IPS DF 4.7 (cell line): ENCODE data around the gene ANKRD39.
"Not testable (repeated sequence)": the region's sequence is repeated elsewhere in the genome, so short reads cannot be mapped to it uniquely, and the experiment has no call there.

Source experiments
- DNase-seq: peaks from one replicate; pipeline ENCODE4 v3.0.0-alpha.2; 2013; ENCODE audit warnings: low spot score; ENCODE audit errors: extremely low read depth

ANKRD39 gene

DNA sequence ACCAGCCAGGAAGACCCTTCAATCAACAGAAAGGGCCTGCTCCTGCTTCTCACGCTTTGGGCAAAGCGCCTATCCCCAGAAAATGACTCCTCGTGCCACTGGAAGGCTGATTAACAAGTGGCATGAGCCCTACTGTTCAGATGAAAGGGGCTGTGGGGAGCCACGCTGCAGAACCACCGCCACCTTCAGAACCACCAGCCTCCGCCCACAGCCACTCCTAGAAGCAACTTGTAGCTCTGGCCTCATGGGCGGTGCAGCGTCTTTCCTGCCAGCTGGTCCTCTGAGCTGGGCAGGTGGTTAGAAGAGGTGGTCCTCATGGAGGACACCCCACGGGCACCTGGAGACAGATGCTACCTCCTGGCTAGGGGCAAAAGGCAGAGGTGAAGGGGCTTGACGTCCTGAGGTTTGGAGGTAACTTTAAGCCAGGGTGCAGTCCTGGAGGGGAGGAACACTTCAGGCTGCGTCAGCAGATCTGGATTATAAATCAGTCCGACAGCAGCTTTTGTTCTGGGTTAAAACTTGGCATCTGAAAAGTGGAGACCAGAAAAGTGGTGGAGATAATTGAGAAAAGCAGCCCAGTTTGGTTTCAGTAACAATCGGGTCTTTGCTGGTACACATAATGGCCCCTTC, 12.9 kb upstream of the ANKRD39 start:
- no peak for DNase-seq

- DNase-seq, result no peak
Measured at GRCh38 chr2:96869822-96870625, 12.2 kb upstream of the ANKRD39 start, which contains the start of gene SEMA4C. SEMA4C (minus strand) TSS chr2:96870080; CDS start chr2:96867886, 2,194 bp downstream.

DNA sequence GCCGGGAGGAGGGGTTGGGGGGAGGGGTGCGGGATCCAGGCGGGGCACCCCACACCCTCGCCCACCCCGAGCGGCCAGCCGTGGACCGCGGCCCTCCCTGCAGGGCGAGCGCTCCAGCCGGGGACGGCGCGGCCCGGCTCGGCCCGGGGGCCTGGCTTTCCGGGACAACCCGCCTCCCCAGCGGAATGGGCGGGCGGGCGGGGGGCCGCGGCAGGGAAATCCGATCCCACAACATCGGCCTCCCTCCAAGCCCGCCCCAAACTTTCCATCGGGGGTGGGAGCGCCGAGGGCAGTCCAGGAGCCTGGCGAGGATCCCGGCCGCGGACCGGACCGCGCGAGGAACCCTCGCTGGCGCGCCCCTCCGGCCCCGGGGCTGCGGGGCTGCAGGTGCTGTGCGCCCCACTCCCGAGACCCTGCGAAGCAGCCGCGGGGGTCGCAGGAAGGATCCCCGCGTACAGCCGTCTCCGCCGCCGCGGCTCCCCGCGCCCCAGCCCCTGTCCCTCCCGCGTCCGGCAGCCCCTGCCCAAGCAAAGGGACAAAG, 11.5 kb upstream of the ANKRD39 start:
- no peak for DNase-seq

GRCh38 chr2:96868555-96869280, 10.9 kb upstream of the ANKRD39 start:
- DNase-seq, result no peak

GRCh38 chr2:96867756-96868554, 10.1 kb upstream of the ANKRD39 start:
- no peak for DNase-seq

- no peak for DNase-seq
Measured at GRCh38 chr2:96866986-96867755, 9.4 kb upstream of the ANKRD39 start.

DNA sequence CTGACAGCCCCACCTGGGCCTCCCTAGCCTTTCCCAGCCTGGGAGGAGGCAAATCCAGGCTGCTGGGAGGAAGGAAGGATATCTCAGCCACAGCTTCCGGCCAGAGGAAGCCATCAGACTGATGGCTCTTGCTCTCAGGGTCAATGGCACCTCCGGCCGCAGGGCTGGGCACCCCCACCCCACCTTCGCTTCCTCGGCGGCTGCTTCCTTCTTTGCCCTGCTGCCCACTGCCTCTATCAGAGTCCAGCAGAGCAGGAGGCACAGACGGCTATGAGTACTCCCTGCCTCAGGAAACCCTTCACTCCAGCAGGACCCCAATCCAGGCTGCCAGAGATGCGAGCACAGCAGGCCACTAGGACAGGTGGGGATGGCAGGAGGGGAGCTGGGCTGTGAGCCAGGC, 8.8 kb upstream of the ANKRD39 start:
- DNase-seq, result no peak

DNA sequence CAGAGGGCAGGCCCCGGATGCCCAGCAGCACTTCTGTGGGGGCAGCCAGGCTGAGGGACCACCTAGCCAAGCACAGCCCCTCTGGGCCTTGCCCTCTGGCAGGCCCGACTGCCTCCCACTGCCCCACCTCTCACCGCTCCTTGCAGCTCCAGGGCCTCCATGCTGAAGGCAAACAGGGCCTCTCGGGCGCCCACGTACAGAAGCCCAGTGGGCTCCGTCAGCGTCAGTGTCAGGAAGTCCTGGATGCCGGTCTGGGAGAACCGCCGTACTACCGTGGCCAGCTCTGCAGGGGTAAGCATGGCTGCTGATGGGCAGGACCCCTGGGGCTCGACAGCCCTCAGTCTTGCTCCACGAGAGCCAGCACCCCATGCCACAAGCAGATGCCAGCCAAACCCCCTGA, 8.3 kb upstream of the ANKRD39 start:
- no peak for DNase-seq

- no peak for DNase-seq
Measured at GRCh38 chr2:96865654-96866053, 7.8 kb upstream of the ANKRD39 start.

DNA sequence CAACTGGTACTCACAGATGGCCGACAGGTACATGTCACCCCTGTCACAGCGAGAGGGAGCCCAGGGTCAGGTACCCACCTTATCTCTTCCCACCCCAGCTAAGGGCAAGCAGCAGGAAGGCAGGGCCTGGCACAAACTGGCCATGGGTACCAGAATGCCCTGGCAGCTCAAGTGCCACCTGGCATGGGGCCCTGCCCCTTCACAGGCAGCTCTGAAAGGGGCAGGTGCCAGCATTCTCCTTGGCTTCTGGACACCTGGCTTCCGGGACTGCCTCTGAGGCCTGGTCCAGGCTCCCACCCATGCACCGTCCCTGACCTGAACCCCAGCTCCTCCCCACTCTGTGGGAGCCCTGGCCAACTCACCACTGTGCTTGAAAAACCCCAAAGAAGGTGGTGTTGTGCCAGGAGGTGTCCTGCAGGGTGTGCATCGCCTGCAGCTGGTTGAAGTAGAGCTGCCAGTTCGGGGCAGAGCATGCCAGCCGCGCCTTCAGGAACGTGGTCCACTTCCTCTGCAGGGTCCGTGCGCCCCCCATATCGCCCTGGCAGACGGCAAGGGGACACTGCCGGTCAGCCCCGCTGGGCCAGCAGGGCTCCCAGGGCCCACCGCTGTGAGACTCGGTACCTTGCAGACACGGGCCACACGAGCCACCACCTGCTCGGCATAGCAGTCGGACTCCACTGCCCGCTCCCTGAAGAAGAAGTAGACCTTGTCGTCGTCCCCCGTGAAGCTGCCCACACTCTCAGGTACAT, 6.7 kb upstream of the ANKRD39 start:
- DNase-seq, result no peak

- no peak for DNase-seq
Measured at GRCh38 chr2:96863575-96864342, 5.9 kb upstream of the ANKRD39 start.

GRCh38 chr2:96863056-96863455, 5.2 kb upstream of the ANKRD39 start:
- not testable (repeated sequence) for DNase-seq

GRCh38 chr2:96861074-96861473, 3.3 kb upstream of the ANKRD39 start:
- DNase-seq, result no peak

GRCh38 chr2:96860065-96861029, 2.5 kb upstream of the ANKRD39 start:
- no peak for DNase-seq

DNA sequence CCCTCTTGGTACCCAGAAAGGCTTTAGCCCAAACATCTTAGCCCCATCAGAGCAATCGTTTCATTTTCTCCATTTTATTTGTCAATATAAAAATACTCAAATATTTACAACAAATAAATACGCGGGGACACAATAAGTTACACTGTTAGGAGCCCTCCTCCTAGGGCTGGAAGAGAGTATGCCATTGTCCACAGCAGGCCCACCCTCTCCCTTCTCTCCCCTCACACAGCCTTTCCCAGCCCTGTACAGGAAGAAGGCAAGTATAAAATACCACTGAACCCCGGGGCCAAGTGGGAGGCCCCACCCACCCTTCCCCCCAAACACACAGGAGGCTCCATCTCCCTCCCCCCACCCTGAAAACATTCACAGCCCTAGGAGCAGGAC, 1.9 kb upstream of the ANKRD39 start:
- no peak for DNase-seq

- DNase-seq, result no peak
Measured at GRCh38 chr2:96859099-96859649, 1.4 kb upstream of the ANKRD39 start.
